ENCODE data around the gene HEPHL1.

The HEPHL1 gene

GRCh38 chr11:94090401-94090800, 69.2 kb downstream of the HEPHL1 start:
- Histone ChIP-seq H3K9me2 (replicated peaks; ENCODE audit: insufficient read depth, low read length) (no peaks in the 10 kb centered on the region), H2AFZ (ENCODE audit: low read depth, low read length, severe bottlenecking) (no peak overlapping the region), H3K27ac (ENCODE audit: low read depth, low read length) (no peak overlapping the region), H3F3A (ENCODE audit: insufficient read depth) (no peaks in the 10 kb centered on the region), H3K4me2 (ENCODE audit: low read depth, low read length, poor library complexity, severe bottlenecking) (no peak overlapping the region), H4K20me1 (ENCODE audit: low read depth, low read length) (no peaks in the 10 kb centered on the region), H3K4me3 (ENCODE audit: insufficient read depth, low read length, poor library complexity, severe bottlenecking) (no peak overlapping the region), H3K9me3 (ENCODE audit: insufficient read depth, low read length) (no peaks in the 10 kb centered on the region), H3K9ac (ENCODE audit: low read length) (no peak overlapping the region), H3K36me3 (ENCODE audit: low read length) (no peaks in the 10 kb centered on the region), H3K27me3 (ENCODE audit: low read length) (no peaks in the 10 kb centered on the region), H3K79me2 (ENCODE audit: insufficient read depth, low read length) (no peaks in the 10 kb centered on the region)
- TF ChIP-seq CTCF (IDR thresholded peaks at IDR 0.05; ENCODE audit: insufficient read depth, low read length, poor library complexity, severe bottlenecking) (no peak), EZH2phosphoT487 (conservative IDR thresholded peaks at IDR 0.05; ENCODE audit: low read length) (no peak)

GRCh38 chr11:94091091-94091490, 69.9 kb downstream of the HEPHL1 start:
- Histone ChIP-seq H3K27me3 (ENCODE audit: low read length) (no peaks in the 10 kb centered on the region), H3K27ac (ENCODE audit: low read depth, low read length) (no peak overlapping the region), H3K4me3 (ENCODE audit: insufficient read depth, low read length, poor library complexity, severe bottlenecking) (no peak overlapping the region), H3K9me3 (ENCODE audit: insufficient read depth, low read length) (no peaks in the 10 kb centered on the region), H4K20me1 (ENCODE audit: low read depth, low read length) (no peaks in the 10 kb centered on the region), H2AFZ (ENCODE audit: low read depth, low read length, severe bottlenecking) (no peak overlapping the region), H3K4me2 (ENCODE audit: low read depth, low read length, poor library complexity, severe bottlenecking) (no peak overlapping the region), H3K9me2 (replicated peaks; ENCODE audit: insufficient read depth, low read length) (no peaks in the 10 kb centered on the region), H3K79me2 (ENCODE audit: insufficient read depth, low read length) (no peaks in the 10 kb centered on the region), H3K9ac (ENCODE audit: low read length) (no peak overlapping the region), H3K36me3 (ENCODE audit: low read length) (no peaks in the 10 kb centered on the region), H3F3A (ENCODE audit: insufficient read depth) (no peaks in the 10 kb centered on the region)
- TF ChIP-seq CTCF (IDR thresholded peaks at IDR 0.05; ENCODE audit: insufficient read depth, low read length, poor library complexity, severe bottlenecking) (no peak), EZH2phosphoT487 (conservative IDR thresholded peaks at IDR 0.05; ENCODE audit: low read length) (no peak)

- Histone ChIP-seq H3K27ac (ENCODE audit: low read depth, low read length) (no peak overlapping the region), H3K9me3 (ENCODE audit: insufficient read depth, low read length) (no peaks in the 10 kb centered on the region), H3K9ac (ENCODE audit: low read length) (no peak overlapping the region), H3K4me3 (ENCODE audit: insufficient read depth, low read length, poor library complexity, severe bottlenecking) (no peak overlapping the region), H3K9me2 (replicated peaks; ENCODE audit: insufficient read depth, low read length) (no peaks in the 10 kb centered on the region), H3K4me2 (ENCODE audit: low read depth, low read length, poor library complexity, severe bottlenecking) (no peak overlapping the region), H4K20me1 (ENCODE audit: low read depth, low read length) (no peaks in the 10 kb centered on the region), H3K79me2 (ENCODE audit: insufficient read depth, low read length) (no peaks in the 10 kb centered on the region), H3F3A (ENCODE audit: insufficient read depth) (no peaks in the 10 kb centered on the region), H3K36me3 (ENCODE audit: low read length) (no peaks in the 10 kb centered on the region), H3K27me3 (ENCODE audit: low read length) (no peaks in the 10 kb centered on the region), H2AFZ (ENCODE audit: low read depth, low read length, severe bottlenecking) (no peak overlapping the region)
- TF ChIP-seq CTCF (IDR thresholded peaks at IDR 0.05; ENCODE audit: insufficient read depth, low read length, poor library complexity, severe bottlenecking) = no peak
- no peak for TF ChIP-seq EZH2phosphoT487 (conservative IDR thresholded peaks at IDR 0.05; ENCODE audit: low read length)
Observed at GRCh38 chr11:94100253-94100652, 79.1 kb downstream of the HEPHL1 start.

All from SU-DHL-6 (cell line).